Pancreas (tissue), 10 donors: ENCODE data around the gene CGRRF1. TPM values are rescaled to one million over a fixed set of nuclear protein-coding genes. Genes with fewer than 3 reads are reported as not detected.

Experiments
- ATAC-seq, 4 donors: fragments of 200-7000 bp; cut with Tn5 transposase; one replicate each; pipeline versions ENCODE4 v1.8.0 to v1.9.1; 2020; ENCODE audit warnings: mild to moderate bottlenecking in 4 of 4, moderate library complexity in 4 of 4
- DNase-seq, 6 donors: peaks; one replicate each; pipeline ENCODE4 v3.0.0-alpha.2; 2020
- FAIRE-seq: peaks from 2 replicates; lab custom pipeline; 2012; peaks lifted over from hg19 to GRCh38; lab: Jason Lieb, UNC
- H3K27ac ChIP-seq, 4 donors: fragments of 200-600 bp; sonication (generic); 1 replicate in 3 of 4; 2 replicates in 1 of 4; pipeline versions ENCODE4 v1.5.0 to v1.8.0; 2020
- H3K27me3 ChIP-seq, 4 donors: fragments of 200-600 bp; one replicate each; pipeline ENCODE4 v1.8.0; 2021
- H3K36me3 ChIP-seq, 3 donors: fragments of 200-600 bp; sonication (generic) in 1 of 3; one replicate each; pipeline versions ENCODE4 v1.5.0 to v1.8.0; 2020 to 2021
- H3K4me1 ChIP-seq, 3 donors: fragments of 200-600 bp; one replicate each; pipeline ENCODE4 v1.8.0; 2021
- H3K4me3 ChIP-seq, 4 donors: fragments of 200-600 bp; sonication (generic) in 2 of 4; one replicate each; pipeline versions ENCODE4 v1.5.0 to v1.8.0; 2020 to 2021
- H3K9me3 ChIP-seq, 4 donors: fragments of 200-600 bp; one replicate each; pipeline ENCODE4 v1.8.0; 2021
- WGBS, 2 donors: extraction: QIAGEN DNeasy Blood & Tissue Kit; methylation state at CpG; one replicate each; pipeline ENCODE4 v1.1.7; 2013; 5-methylcytosine and 5-hydroxymethylcytosine counted together
- intact Hi-C, 3 donors: fragments of 100-400 bp; cut with DNase I; formaldehyde crosslinking; loops; one replicate each; pipeline versions ENCODE4 v1.11.1 to v1.14.2; 2022
- polyA plus RNA-seq, 2 donors: library from polyadenylated mRNA; stranded (reverse); fragments of 200-250 nt; gene quantifications; one replicate each; pipeline ENCODE4 v1.2.3, GENCODE V29; 2013
- total RNA-seq, 6 donors: library from RNA; stranded (reverse); fragmentation: NEBNext Ultra II Directional in 4 of 6; extraction: Animal tissue kit (Norgen Biotek cat#: 25700) in 4 of 6; gene quantifications; one replicate each; pipeline versions ENCODE4 v1.2.1 to v1.2.4, GENCODE V29; 2021 to 2023
- TF ChIP-seq, protein P1 (sequence below), 4 donors: fragments of 200-600 bp; sonication (generic) in 3 of 4; IDR thresholded peaks; one replicate each; pipeline versions ENCODE4 v1.5.0 to v1.8.0; 2021; ENCODE audit warnings: antibody characterized with exemption in 4 of 4
- donor health status: healthy with polysubstance abuse.
- donor health status: DM: no; HTN: no; CAD: no; lungs with moderate emphysema.
- donor health status: DM: no; HTN: no; CAD: no.
- donor health status: control.
- donor health status: control.
- donor health status: Bipolar disorder and iron deficiency.
- donor health status: DM: yes; HTN: yes; CAD: no.
- donor health status: DM: no; HTN: no; CAD: no.
- donor health status: DM: no; HTN: no; CAD: no.
- donor health status: DM: yes; HTN: yes; CAD: no.

Gene CGRRF1
- total and polyA plus RNA-seq, 8 donors: 8.3 to 17.6 (median 10.6) TPM

- FAIRE-seq (no peak), ATAC-seq (no peak), DNase-seq (no peak)
- Histone ChIP-seq H3K27me3 (no peaks in the 10 kb centered on the region), H3K27ac (no peak overlapping the region), H3K4me3 (no peak overlapping the region), H3K36me3 (no peaks in the 10 kb centered on the region), H3K9me3 (no peaks in the 10 kb centered on the region), H3K4me1 (peaks cover 0 to 7% (median under 1%) of the 10 kb centered on the region in 3 donors)
- TF ChIP-seq, protein P1, sequence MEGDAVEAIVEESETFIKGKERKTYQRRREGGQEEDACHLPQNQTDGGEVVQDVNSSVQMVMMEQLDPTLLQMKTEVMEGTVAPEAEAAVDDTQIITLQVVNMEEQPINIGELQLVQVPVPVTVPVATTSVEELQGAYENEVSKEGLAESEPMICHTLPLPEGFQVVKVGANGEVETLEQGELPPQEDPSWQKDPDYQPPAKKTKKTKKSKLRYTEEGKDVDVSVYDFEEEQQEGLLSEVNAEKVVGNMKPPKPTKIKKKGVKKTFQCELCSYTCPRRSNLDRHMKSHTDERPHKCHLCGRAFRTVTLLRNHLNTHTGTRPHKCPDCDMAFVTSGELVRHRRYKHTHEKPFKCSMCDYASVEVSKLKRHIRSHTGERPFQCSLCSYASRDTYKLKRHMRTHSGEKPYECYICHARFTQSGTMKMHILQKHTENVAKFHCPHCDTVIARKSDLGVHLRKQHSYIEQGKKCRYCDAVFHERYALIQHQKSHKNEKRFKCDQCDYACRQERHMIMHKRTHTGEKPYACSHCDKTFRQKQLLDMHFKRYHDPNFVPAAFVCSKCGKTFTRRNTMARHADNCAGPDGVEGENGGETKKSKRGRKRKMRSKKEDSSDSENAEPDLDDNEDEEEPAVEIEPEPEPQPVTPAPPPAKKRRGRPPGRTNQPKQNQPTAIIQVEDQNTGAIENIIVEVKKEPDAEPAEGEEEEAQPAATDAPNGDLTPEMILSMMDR (IDR thresholded peaks at IDR 0.05): no peak
- intact Hi-C loops: no loop called here
- WGBS, 2 donors: 92 to 94% methylated on average over 4 of the region's 4 CpGs
Measured at GRCh38 chr14:54475911-54476310, 33.8 kb upstream of the CGRRF1 start.

GRCh38 chr14:54478636-54479215 is 31.0 kb upstream of the CGRRF1 start:
- peaks cover 0 to 8% (median 0%) of the 10 kb centered on the region in 3 donors for H3K36me3 ChIP-seq
- DNase-seq: no peak
- TF ChIP-seq, protein P1 (IDR thresholded peaks at IDR 0.05): no peak
- no peaks in the 10 kb centered on the region for H3K27me3 ChIP-seq
- FAIRE-seq: no peak
- intact Hi-C loops: no loop called here
- no peak overlapping the region for H3K27ac ChIP-seq
- ATAC-seq: no peak
- WGBS, 2 donors: 86 to 89% methylated on average over 3 of the region's 3 CpGs
- H3K4me3 ChIP-seq: no peak overlapping the region
- H3K9me3 ChIP-seq: no peaks in the 10 kb centered on the region
- peaks cover 0 to 8% (median 0%) of the 10 kb centered on the region in 3 donors for H3K4me1 ChIP-seq

- ATAC-seq: no peak
- 85 to 88% methylated on average over 4 of the region's 4 CpGs for WGBS, 2 donors
- no peak overlapping the region for H3K27ac ChIP-seq
- H3K4me3 ChIP-seq: no peak overlapping the region
- intact Hi-C loops: no loop called here
- FAIRE-seq: no peak
- DNase-seq: no peak
- peaks cover 0 to 8% (median 0%) of the 10 kb centered on the region in 3 donors for H3K36me3 ChIP-seq
- TF ChIP-seq, protein P1 (IDR thresholded peaks at IDR 0.05): no peak
- H3K9me3 ChIP-seq: no peaks in the 10 kb centered on the region
- no peaks in the 10 kb centered on the region for H3K27me3 ChIP-seq
- H3K4me1 ChIP-seq: peaks cover 0 to 5% (median 0%) of the 10 kb centered on the region in 3 donors
Measured at GRCh38 chr14:54480830-54481562, 28.7 kb upstream of the CGRRF1 start.

GRCh38 chr14:54481695-54482094 is 28.0 kb upstream of the CGRRF1 start:
- Histone ChIP-seq H3K27me3 (no peaks in the 10 kb centered on the region), H3K27ac (no peak overlapping the region), H3K9me3 (no peaks in the 10 kb centered on the region), H3K4me1 (peaks cover 0 to 5% (median 0%) of the 10 kb centered on the region in 3 donors), H3K4me3 (no peak overlapping the region), H3K36me3 (peaks cover 0 to 8% (median 0%) of the 10 kb centered on the region in 3 donors)
- intact Hi-C loops: no loop called here
- ATAC-seq: no peak
- no peak for DNase-seq
- 90 to 93% methylated on average over 2 of the region's 2 CpGs for WGBS, 2 donors
- FAIRE-seq: no peak
- TF ChIP-seq, protein P1 (IDR thresholded peaks at IDR 0.05): no peak
